Fibroblast of skin of back (primary cell): ENCODE measurements around the gene PIGP. TPM values are rescaled to one million over a fixed set of nuclear protein-coding genes. Genes with fewer than 3 reads are reported as not detected.
"Not testable (repeated sequence)": the region's sequence is repeated elsewhere in the genome, so short reads cannot be mapped to it uniquely, and the experiment has no call there.

Experiments used
- DNase-seq: peaks from one replicate; pipeline ENCODE4 v3.0.0-alpha.2; 2013
- polyA plus RNA-seq, 2 experiments: library from polyadenylated mRNA; unstranded; fragments of 120-200 nt; gene quantifications; one replicate each; pipeline ENCODE4 v1.2.1, GENCODE V29; 2013; ENCODE audit not compliant: insufficient read length in 2 of 2

PIGP gene
- 18.2 TPM for polyA plus RNA-seq (2013, experiment 1 of 2; ENCODE audit: insufficient read length)
- 26.2 TPM for polyA plus RNA-seq (2013, experiment 2 of 2; ENCODE audit: insufficient read length)

DNA sequence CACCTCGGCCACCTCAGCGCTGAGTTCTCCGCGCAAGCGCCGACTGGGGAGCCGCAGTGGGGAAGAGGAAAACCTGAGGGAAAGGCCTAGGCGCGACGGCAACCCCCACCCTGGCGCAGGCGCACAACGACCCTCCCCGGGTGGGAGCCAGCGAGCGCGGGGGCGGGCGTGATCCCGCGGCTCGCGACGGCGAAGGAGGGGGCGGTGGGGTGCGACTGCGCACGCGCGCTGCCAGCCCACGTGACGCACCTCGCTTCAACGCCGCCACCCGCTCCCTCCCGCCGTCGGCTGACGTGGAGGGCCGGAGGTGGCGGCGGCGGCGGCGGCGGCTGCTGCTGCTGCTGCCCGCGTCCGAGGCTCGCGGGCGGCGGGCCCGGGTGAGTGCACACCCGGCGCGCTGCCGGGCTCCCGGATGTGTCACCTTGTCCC is at the start of gene PIGP, which contains the start of gene TTC3:
Gene PIGP, minus strand, starts transcription at position 84 of the 429 bp plus-strand sequence. CDS start 556 bp downstream, outside the sequence.
Gene TTC3, plus strand, starts transcription at position 267 of the 429 bp plus-strand sequence. CDS start 14,004 bp downstream, outside the sequence.
- DNase-seq, result peak; percentile 93

- no peak for DNase-seq
Measured at GRCh38 chr21:37119421-37120218, 46.7 kb upstream of the PIGP start.

DNA sequence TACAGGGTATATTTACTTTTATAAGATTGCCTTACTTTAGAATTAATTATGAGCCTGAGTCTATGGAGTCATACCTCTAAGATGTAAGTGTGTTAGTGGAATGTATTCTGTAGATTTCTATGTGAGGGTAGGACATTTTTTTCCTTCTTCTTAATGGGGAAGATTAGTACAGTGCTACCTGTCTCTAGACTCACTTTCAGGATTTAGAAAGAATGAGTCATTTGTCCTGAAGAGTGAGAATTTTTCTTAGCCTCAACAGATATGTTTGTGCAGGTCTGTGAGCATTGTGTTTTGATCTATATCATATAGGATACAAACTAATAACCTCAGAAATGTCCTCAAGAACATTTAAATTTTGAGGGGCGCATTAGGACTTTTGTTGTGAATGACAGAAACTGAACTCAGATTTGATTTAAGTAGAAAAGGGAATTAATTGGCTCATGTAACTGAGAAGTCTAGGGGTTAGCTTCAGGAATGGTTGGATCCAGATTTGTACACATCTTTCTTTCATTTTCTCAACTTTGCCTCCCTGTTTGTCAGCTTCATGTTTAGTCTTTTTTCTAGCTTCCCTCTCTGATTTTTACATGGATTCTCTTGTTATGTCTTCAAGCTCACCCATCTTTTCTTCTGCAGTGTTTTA is 45.4 kb upstream of the PIGP start:
- DNase-seq, result no peak

DNA sequence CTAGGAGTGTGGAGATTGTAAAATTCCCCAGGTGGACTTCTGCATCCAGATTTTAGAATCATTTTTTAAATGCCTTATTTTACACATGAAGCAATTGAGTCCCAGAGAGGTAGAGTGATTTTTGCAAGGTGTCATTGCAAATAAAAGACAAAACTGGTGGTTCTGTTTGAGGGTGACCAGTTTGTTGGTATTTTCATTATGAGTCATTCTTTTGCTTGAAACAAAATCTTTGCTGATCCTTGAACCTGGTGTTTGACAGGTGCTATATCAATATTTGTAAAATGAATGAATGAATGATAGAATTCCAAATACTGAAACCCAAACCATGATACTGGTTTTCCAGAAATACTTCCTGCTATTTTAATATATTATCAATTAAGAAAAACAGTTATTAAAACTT is 44.3 kb upstream of the PIGP start:
- no peak for DNase-seq

- DNase-seq, result peak; percentile 12
Measured at GRCh38 chr21:37116459-37116858, 43.6 kb upstream of the PIGP start.

DNA sequence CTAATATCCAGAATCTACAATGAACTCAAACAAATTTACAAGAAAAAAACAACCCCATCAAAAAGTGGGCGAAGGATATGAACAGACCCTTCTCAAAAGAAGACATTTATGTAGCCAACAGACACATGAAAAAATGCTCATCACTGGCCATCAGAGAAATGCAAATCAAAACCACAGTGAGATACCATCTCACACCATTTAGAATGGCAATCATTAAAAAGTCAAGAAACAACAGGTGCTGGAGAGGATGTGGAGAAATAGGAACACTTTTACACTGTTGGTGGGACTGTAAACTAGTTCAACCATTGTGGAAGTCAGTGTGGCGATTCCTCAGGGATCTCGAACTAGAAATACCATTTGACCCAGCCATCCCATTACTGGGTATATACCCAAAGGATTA is 41.4 kb upstream of the PIGP start:
- not testable (repeated sequence) for DNase-seq

GRCh38 chr21:37111029-37111428 is 38.2 kb upstream of the PIGP start:
- DNase-seq, result not testable (repeated sequence)

DNA sequence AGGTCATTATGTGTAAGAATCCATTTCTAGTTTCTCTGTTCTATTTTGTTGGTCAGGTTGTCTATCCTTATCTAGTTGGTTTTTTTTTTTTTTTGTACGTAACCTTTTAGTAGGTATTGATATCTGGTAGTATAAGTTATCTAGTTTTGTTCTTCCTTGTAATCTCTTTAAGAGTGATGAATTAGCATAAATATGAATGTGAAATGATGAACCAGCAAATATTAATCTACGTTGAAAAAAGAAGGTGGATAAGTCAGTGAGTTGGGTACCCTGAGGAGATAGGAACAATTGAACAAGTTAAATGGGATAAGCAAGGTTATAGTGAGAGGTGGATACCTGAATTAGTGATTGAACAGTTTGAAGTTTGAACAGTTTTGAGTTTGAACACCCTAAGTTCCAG is 34.1 kb upstream of the PIGP start:
- no peak for DNase-seq

- not testable (repeated sequence) for DNase-seq
Measured at GRCh38 chr21:37102746-37103145, 29.9 kb upstream of the PIGP start.

DNA sequence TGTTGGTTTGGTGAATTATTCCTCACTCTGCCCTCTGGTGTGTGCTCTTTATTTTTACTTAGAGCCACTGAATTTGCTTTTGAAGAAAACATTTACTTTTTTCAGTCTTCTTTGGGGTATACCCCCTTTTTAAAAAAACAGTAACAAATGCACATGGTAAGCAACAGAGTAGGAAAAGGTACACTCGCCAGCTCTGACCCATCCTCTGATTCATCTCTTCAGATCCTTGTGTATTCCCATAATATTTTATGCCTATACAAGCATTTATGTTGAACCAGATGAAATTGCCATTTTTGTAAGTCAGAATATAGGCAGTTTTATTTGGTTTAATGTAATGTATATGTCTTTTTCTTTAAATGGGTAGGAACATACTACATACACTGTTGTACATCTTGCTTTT is 28.5 kb upstream of the PIGP start:
- no peak for DNase-seq

DNA sequence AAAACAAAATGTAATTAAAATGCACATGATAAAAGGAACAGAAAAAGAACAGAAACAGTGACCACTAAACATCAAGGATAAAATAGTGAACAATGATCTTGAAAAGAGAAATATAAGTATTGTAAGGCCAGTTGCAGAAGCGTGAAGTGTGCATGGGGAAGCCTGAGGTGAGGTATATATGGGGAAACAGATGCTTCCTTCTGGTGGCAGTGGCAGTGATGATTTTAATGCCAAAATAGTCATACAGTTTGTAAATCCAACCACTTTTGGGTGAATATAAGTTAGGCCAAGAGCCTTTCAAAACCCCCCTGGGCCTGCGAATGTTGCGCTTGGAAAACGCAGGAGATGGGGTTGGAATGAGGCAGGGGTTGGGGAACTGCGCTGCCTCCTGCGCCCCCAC is 27.4 kb upstream of the PIGP start:
- no peak for DNase-seq

- no peak for DNase-seq
Measured at GRCh38 chr21:37098751-37099150, 25.9 kb upstream of the PIGP start.

- no peak for DNase-seq
Measured at GRCh38 chr21:37095821-37096220, 22.9 kb upstream of the PIGP start.

GRCh38 chr21:37093977-37094376 is 21.1 kb upstream of the PIGP start:
- DNase-seq, result no peak

GRCh38 chr21:37088186-37088735 is 15.4 kb upstream of the PIGP start:
- DNase-seq, result no peak

GRCh38 chr21:37087188-37087587 is 14.3 kb upstream of the PIGP start:
- peak; percentile 67 for DNase-seq

- DNase-seq, result no peak
Measured at GRCh38 chr21:37085726-37086125, 12.9 kb upstream of the PIGP start.

GRCh38 chr21:37082856-37083528 is 10.1 kb upstream of the PIGP start:
- no peak for DNase-seq

DNA sequence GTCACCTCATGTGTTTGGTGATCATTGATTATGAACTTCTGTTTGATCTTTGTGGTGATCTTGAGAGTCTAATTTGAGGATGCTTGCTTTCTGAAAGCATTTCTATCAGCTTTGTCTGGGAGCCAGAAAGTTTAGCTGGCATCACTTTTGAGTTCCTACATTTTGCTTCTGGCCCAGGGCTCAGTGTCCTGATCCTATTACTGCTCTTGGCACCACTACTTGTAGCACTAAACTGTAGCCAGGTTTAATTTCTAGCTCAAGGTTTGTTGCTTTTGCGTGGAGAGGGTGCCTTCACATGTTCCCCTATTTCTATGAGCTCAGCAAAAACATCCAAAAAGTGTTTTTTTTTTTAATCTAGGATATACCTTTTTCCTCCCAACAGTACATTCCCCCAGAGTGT is 9.5 kb upstream of the PIGP start:
- no peak for DNase-seq

- no peak for DNase-seq
Measured at GRCh38 chr21:37079211-37079824, 6.4 kb upstream of the PIGP start.

DNA sequence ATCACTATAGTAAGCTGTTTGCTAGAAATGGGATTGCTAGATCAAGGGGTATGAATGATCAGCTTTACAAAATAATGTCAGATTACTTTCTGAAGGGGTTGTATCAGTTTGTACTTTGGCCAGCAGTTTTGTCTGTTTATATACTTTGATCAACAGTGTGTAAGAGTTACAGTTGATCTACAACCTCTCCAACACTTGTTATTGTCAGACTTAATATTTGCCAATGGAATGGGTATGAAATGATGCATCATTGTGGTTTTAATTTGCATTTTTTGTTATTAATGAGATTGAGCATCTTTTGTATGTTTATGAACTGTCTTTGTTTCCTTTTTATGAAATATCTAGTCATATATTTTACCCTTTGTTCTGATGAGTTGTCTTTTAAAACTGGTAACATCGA is 4.5 kb upstream of the PIGP start:
- no peak for DNase-seq

DNA sequence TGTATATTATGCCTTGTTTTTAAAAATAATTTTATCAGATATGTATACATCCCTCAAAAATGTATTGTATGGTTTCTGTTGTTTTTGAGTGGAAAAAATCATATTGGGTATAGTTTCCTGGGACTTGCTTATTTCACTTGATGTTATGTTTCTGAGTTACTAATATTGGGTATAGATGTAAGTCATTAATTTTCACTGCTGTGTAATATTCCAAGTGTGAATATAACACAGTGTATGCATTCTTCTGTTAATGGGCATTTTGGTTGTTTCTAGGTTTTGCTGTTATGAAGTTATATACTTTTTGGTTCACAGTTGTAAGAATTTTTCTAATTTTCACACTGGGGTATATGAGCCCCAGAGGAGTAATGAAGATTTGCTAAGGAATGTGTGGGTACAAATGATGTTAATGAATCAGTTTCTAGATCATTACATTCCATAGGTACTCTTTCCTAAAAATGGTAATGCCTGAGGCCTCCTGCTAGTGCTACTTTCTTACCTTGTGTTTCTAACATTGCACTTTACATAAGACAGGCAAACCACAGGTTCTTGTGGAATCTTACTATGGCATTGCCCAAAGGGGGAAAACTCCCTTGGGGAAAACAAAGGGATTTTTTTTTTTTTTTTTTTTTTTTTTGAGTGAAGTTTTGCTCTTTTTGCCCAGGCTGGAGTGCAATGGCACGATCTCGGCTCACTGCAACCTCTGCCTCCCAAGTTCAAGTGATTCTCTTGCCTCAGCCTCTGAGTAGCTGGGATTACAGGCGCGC is 3.4 kb upstream of the PIGP start:
- DNase-seq, result no peak
